ENCODE measurements around the gene KLRD1.
"Not testable (repeated sequence)": the region's sequence is repeated elsewhere in the genome, so short reads cannot be mapped to it uniquely, and the experiment has no call there.

Gene KLRD1

DNA sequence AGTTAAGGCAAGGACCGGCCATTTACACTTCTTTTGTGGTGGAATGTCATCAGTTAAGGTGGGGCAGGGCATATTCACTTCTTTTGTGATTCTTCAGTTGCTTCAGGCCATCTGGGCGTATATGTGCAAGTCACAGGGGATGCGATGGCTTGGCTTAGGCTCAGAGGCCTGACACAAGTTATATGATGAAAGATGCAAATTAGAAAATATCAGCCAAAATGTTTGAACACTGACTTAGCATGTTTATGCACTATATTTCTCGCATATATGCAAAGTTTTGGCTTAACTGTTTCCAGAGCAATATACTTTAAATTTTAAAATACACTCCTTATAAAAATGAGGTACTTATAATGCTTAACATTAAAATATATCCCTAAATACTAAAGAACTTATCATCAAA lies 30.8 kb downstream of the KLRD1 start:
- not testable (repeated sequence) for DNase-seq (ENCODE audit: low read depth)

GRCh38 chr12:10339053-10339840 lies 31.6 kb downstream of the KLRD1 start:
- DNase-seq (ENCODE audit: low read depth) = no peak

GRCh38 chr12:10340946-10341345 lies 33.3 kb downstream of the KLRD1 start:
- not testable (repeated sequence) for DNase-seq (ENCODE audit: low read depth)

DNA sequence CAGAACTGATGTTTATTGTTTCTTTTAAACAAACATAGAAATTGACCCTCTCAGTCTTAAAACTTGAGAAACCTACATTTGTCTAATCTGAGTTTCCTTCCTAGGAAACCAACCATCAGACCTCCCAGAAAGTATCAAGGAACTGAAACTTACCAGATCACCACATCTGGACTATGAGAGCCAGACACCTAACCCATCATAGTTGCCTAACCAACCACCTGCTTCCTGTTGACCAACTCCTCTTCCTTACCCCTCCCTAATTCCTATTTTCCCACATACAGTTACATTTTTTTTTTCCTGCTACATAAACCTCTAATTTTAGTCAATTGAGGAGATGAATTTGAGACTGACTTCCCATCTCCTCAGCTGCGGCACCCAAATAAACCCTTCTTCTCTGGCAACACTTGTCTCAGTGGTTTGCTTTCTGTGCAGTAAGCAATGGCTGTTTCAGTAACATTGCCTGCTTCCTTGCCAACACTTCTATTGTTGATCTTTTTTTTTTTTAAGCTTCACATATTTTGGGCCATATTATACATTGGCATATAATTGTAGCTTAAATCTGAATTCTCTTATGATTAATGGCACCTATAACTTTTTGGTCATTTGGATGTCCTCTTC lies 34.3 kb downstream of the KLRD1 start:
- DNase-seq (ENCODE audit: low read depth) = no peak

- DNase-seq (ENCODE audit: low read depth) = not testable (repeated sequence)
Observed at GRCh38 chr12:10351457-10351856, 43.8 kb downstream of the KLRD1 start.

DNA sequence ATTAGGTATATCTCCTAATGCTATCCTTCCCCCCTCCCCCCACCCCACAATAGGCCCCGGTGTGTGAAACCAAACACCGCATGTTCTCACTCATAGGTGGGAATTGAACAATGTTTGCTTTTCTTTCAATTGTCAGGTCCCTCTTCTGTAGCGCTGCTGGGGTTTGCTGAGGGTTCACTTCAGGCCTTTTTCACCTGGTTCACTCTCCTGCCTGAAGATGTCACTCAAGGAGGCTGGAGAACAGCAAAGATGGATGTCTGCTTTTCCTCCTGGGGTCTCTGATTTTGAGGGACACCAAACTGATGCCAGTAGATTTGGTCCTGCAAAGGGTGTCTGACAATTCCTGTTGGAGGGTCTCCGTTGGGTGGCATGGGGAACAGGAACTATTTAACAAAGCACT lies 46.4 kb downstream of the KLRD1 start:
- DNase-seq (ENCODE audit: low read depth) = no peak

- DNase-seq (ENCODE audit: low read depth) = no peak
Observed at GRCh38 chr12:10354502-10354901, 46.8 kb downstream of the KLRD1 start.

- DNase-seq (ENCODE audit: low read depth) = no peak
Observed at GRCh38 chr12:10358131-10358530, 50.5 kb downstream of the KLRD1 start.

DNA sequence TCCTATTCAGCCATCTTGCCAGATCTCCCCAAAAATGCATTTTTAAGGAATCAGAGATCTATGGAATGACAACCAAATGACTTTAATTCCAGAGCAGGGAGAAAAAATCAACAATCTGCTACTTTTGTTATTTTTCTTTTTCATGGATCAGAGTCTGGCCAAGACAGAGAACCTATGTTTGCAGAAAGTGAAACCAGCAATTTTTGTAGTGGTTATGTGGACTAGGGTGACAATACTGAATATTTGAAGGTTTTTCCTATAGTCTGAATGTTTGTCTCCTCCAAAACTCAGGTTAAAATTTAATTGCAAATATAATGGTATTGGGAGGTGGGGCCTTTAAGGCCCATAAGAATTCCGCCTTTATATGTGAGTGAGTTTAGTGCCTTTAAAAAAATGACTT lies 51.3 kb downstream of the KLRD1 start:
- no peak for DNase-seq (ENCODE audit: low read depth)

GRCh38 chr12:10361084-10361483 lies 53.4 kb downstream of the KLRD1 start:
- no peak for DNase-seq (ENCODE audit: low read depth)

- no peak for DNase-seq (ENCODE audit: low read depth)
Observed at GRCh38 chr12:10361622-10362021, 54.0 kb downstream of the KLRD1 start.

- DNase-seq (ENCODE audit: low read depth) = no peak
Observed at GRCh38 chr12:10362325-10362724, 54.7 kb downstream of the KLRD1 start.

GRCh38 chr12:10362828-10363657 lies 55.4 kb downstream of the KLRD1 start:
- DNase-seq (ENCODE audit: low read depth) = no peak

- DNase-seq (ENCODE audit: low read depth) = no peak
Observed at GRCh38 chr12:10363658-10363913, 55.9 kb downstream of the KLRD1 start.

DNA sequence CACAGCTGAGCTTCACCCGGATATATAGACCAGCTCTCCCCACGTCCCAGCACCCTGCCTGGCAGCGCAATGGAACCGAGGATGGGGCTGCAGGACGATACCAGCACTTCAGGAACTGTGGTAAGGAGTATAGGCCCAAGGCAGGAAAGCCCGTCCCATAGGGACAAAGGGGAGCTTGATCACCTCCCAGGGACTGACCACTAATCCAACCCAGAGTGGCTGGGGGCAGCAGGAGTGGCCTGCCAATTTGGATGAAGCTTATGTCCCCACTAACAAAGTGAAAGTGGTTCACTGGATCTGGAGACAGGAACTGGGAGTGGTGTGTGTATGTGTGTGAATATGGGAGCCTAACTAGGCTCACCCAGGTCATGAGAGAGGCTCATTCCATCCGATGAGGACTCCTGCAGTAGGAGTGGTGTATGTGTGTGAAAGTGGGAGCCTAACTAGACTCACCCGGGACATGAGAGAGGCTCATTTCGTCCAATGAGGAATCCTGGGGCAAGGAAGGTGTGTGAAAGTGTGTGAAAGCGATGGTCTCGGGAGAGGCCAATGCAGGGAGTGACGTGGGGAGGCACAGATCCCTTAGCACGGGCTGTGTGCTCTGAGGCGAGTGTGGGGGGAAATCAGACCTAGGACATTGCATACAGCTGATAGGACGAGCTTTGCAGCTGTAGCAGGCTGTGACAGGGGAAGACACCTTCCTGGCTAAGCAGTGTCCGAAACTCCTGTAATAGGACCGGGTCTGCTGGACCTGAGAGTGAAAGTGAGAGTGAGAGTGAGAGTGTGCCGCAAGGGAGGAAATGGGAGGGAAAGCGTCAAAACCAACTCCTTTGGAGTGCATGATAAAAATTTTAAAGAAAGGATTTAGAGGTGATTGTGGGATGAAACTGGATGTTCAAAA lies 56.5 kb downstream of the KLRD1 start:
- no peak for DNase-seq (ENCODE audit: low read depth)

GRCh38 chr12:10364815-10365622 lies 57.3 kb downstream of the KLRD1 start:
- DNase-seq (ENCODE audit: low read depth) = peak; percentile 38

DNA sequence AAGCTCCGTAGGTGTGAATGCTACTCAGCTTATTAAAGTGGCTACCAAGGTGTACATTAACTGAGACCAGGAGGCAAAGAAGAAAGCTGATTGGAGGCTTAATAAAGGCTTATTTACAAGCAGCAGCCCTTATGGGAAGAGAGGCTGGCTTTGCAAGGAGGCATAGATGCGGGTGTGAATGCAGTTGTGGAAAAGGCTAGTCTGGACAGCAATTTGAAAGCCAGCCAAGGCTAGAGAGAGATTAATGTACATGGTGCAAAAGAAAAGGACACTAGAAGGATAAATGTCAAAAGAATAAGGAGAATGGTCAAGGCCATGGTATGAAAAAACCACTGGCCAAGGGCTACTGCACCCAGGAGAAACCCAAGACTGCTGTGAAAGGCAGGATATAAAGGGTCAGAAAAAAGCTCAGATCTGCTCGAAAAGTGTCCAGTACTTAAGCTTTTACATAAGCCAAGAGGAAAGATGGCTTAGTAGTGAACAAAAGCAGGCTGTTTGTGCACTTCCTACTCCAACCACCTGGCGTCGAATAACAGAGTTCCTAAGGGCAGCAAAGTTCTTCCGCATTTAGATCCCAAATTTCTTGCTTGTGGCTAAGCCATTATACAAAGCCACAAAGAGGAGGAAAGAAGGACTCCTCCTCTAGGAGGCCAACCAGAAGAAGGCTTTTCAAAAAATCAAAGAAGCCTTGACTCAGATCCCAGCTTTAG lies 58.2 kb downstream of the KLRD1 start:
- no peak for DNase-seq (ENCODE audit: low read depth)

GRCh38 chr12:10366875-10367274 lies 59.2 kb downstream of the KLRD1 start:
- no peak for DNase-seq (ENCODE audit: low read depth)

GRCh38 chr12:10367714-10368113 lies 60.0 kb downstream of the KLRD1 start:
- not testable (repeated sequence) for DNase-seq (ENCODE audit: low read depth)

All from activated T-cell treated with anti-CD3 and anti-CD28 coated beads for 1 hour (primary cell).